HG03520 (cell line): ENCODE data around the gene TPCN2.

Experiments
- ATAC-seq: cut with Tn5 transposase; IDR thresholded peaks from one replicate; pipeline ENCODE4 v1.9.1; 2021; ENCODE audit warnings: mild to moderate bottlenecking, moderate library complexity; ENCODE audit not compliant: unreplicated experiment

The TPCN2 gene

GRCh38 chr11:69091638-69092165 lies 43.0 kb downstream of the TPCN2 start:
- ATAC-seq = no peak

- no peak for ATAC-seq
Observed at GRCh38 chr11:69092263-69092662, 43.5 kb downstream of the TPCN2 start.

GRCh38 chr11:69093106-69093505 lies 44.4 kb downstream of the TPCN2 start:
- ATAC-seq = no peak

- no peak for ATAC-seq
Observed at GRCh38 chr11:69094111-69094914, 45.6 kb downstream of the TPCN2 start.

- ATAC-seq = no peak
Observed at GRCh38 chr11:69094915-69095290, 46.2 kb downstream of the TPCN2 start.

- ATAC-seq = no peak
Observed at GRCh38 chr11:69095300-69095699, 46.6 kb downstream of the TPCN2 start.

- ATAC-seq = no peak
Observed at GRCh38 chr11:69096473-69096872, 47.7 kb downstream of the TPCN2 start.

GRCh38 chr11:69097263-69097662 lies 48.5 kb downstream of the TPCN2 start:
- no peak for ATAC-seq

GRCh38 chr11:69099180-69099579 lies 50.4 kb downstream of the TPCN2 start:
- ATAC-seq = no peak

- no peak for ATAC-seq
Observed at GRCh38 chr11:69100454-69101114, 51.9 kb downstream of the TPCN2 start.

GRCh38 chr11:69101115-69101791 lies 52.5 kb downstream of the TPCN2 start:
- peak; percentile 48 for ATAC-seq

- no peak for ATAC-seq
Observed at GRCh38 chr11:69101792-69102695, 53.3 kb downstream of the TPCN2 start.

- no peak for ATAC-seq
Observed at GRCh38 chr11:69102732-69103615, 54.2 kb downstream of the TPCN2 start.

GRCh38 chr11:69104212-69104855 lies 55.6 kb downstream of the TPCN2 start:
- no peak for ATAC-seq

- no peak for ATAC-seq
Observed at GRCh38 chr11:69104856-69105395, 56.2 kb downstream of the TPCN2 start.

GRCh38 chr11:69105461-69106030 lies 56.8 kb downstream of the TPCN2 start:
- no peak for ATAC-seq

- ATAC-seq = no peak
Observed at GRCh38 chr11:69106031-69106811, 57.5 kb downstream of the TPCN2 start.

GRCh38 chr11:69107413-69107812 lies 58.7 kb downstream of the TPCN2 start:
- no peak for ATAC-seq
